Measurements from ENCODE around the gene C22orf42. TPM values are rescaled to one million over a fixed set of nuclear protein-coding genes. Genes with fewer than 3 reads are reported as not detected.

C22orf42 gene
- total RNA-seq, 1 donor from 2014 or later, result not detected

GRCh38 chr22:32132783-32133182, 26.3 kb downstream of the C22orf42 start:
- no peak for DNase-seq (ENCODE audit: low read depth, low spot score)
- H3K9me3 Mint-ChIP-seq, result no peaks in the 10 kb centered on the region
- H3K4me3 Mint-ChIP-seq, result no peak overlapping the region
- no peak overlapping the region for H3K27ac Mint-ChIP-seq (ENCODE audit: unreplicated experiment)
- TF ChIP-seq, protein P1, sequence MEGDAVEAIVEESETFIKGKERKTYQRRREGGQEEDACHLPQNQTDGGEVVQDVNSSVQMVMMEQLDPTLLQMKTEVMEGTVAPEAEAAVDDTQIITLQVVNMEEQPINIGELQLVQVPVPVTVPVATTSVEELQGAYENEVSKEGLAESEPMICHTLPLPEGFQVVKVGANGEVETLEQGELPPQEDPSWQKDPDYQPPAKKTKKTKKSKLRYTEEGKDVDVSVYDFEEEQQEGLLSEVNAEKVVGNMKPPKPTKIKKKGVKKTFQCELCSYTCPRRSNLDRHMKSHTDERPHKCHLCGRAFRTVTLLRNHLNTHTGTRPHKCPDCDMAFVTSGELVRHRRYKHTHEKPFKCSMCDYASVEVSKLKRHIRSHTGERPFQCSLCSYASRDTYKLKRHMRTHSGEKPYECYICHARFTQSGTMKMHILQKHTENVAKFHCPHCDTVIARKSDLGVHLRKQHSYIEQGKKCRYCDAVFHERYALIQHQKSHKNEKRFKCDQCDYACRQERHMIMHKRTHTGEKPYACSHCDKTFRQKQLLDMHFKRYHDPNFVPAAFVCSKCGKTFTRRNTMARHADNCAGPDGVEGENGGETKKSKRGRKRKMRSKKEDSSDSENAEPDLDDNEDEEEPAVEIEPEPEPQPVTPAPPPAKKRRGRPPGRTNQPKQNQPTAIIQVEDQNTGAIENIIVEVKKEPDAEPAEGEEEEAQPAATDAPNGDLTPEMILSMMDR (conservative IDR thresholded peaks at IDR 0.05), result no peak
- no peaks in the 10 kb centered on the region for H3K4me1 Mint-ChIP-seq
- H3K36me3 Mint-ChIP-seq (ENCODE audit: low read depth), result no peaks in the 10 kb centered on the region
- no peaks in the 10 kb centered on the region for H3K27me3 Mint-ChIP-seq (ENCODE audit: low read depth)

GRCh38 chr22:32132126-32132525, 27.0 kb downstream of the C22orf42 start:
- no peaks in the 10 kb centered on the region for H3K4me1 Mint-ChIP-seq
- H3K9me3 Mint-ChIP-seq, result no peaks in the 10 kb centered on the region
- DNase-seq (ENCODE audit: low read depth, low spot score), result no peak
- no peak overlapping the region for H3K27ac Mint-ChIP-seq (ENCODE audit: unreplicated experiment)
- TF ChIP-seq, protein P1 (conservative IDR thresholded peaks at IDR 0.05), result no peak
- H3K4me3 Mint-ChIP-seq, result no peak overlapping the region
- no peaks in the 10 kb centered on the region for H3K27me3 Mint-ChIP-seq (ENCODE audit: low read depth)
- H3K36me3 Mint-ChIP-seq (ENCODE audit: low read depth), result no peaks in the 10 kb centered on the region

- Mint-ChIP-seq H3K4me1 (no peaks in the 10 kb centered on the region), H3K9me3 (no peaks in the 10 kb centered on the region), H3K36me3 (ENCODE audit: low read depth) (no peaks in the 10 kb centered on the region), H3K27me3 (ENCODE audit: low read depth) (peaks cover 2% of the 10 kb centered on the region), H3K27ac (ENCODE audit: unreplicated experiment) (no peak overlapping the region), H3K4me3 (no peak overlapping the region)
- DNase-seq (ENCODE audit: low read depth, low spot score), result no peak
- TF ChIP-seq, protein P1 (conservative IDR thresholded peaks at IDR 0.05), result no peak
Measured at GRCh38 chr22:32130464-32130863, 28.6 kb downstream of the C22orf42 start.

DNA sequence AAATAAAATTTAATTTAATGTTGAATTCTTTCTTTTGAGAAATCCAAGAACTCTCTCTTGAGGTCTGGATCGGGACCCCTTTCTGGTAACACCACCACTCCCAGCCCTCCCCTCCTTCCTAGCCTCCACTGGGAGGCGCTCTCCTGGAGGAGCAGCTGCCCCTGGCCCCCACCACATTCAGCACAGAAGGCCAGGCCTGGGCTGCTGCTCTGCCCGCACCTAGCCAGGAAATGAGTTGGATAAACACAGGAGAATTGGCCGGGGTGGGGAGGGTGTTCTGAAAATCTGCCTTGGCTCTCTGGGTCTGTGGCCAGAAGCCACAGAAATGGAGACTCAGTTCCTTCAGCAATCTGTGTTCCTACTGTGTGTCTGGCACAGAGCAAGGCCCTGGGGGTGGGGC, 31.2 kb downstream of the C22orf42 start:
- Mint-ChIP-seq H3K27ac (ENCODE audit: unreplicated experiment) (no peak overlapping the region), H3K9me3 (no peaks in the 10 kb centered on the region), H3K36me3 (ENCODE audit: low read depth) (no peaks in the 10 kb centered on the region), H3K4me3 (no peak overlapping the region), H3K4me1 (no peaks in the 10 kb centered on the region), H3K27me3 (ENCODE audit: low read depth) (peaks cover 2% of the 10 kb centered on the region)
- no peak for DNase-seq (ENCODE audit: low read depth, low spot score)
- TF ChIP-seq, protein P1 (conservative IDR thresholded peaks at IDR 0.05), result no peak

GRCh38 chr22:32123657-32124056, 35.4 kb downstream of the C22orf42 start:
- Mint-ChIP-seq H3K27ac (ENCODE audit: unreplicated experiment) (no peak overlapping the region), H3K4me3 (no peak overlapping the region), H3K36me3 (ENCODE audit: low read depth) (no peaks in the 10 kb centered on the region)

More at GRCh38 chr22:32123657-32124056, 35.4 kb downstream of the C22orf42 start:
- Mint-ChIP-seq H3K27me3 (ENCODE audit: low read depth) (peaks cover 2% of the 10 kb centered on the region), H3K4me1 (no peaks in the 10 kb centered on the region), H3K9me3 (no peaks in the 10 kb centered on the region)
- TF ChIP-seq, protein P1 (conservative IDR thresholded peaks at IDR 0.05), result peak; percentile 31
- no peak for DNase-seq (ENCODE audit: low read depth, low spot score)
